ENCODE data around the gene TECTB. TPM values are rescaled to one million over a fixed set of nuclear protein-coding genes. Genes with fewer than 3 reads are reported as not detected.

Gene TECTB
- total and polyA plus RNA-seq, 9 of the 15 experiments (the other 6 are each of a cell fraction or from before 2014, with no cell fraction given), result not detected

GRCh38 chr10:112299456-112299855, 16.3 kb downstream of the TECTB start (continued):
- no peak for TF ChIP-seq ARID3B (CRISPR knock-in tag; IDR thresholded peaks at IDR 0.05; ENCODE audit: borderline replicate concordance)
- TF ChIP-seq ETV6 (IDR thresholded peaks at IDR 0.05; ENCODE audit: borderline replicate concordance in 1 of 2, low read depth in 2 of 2, low read length in 1 of 2), result no peak
- no peak for TF ChIP-seq ETV6 (CRISPR knock-in tag; IDR thresholded peaks at IDR 0.05; ENCODE audit: borderline replicate concordance)
- no peak for TF ChIP-seq FOXP4 (CRISPR knock-in tag; IDR thresholded peaks at IDR 0.05; ENCODE audit: borderline replicate concordance)
- TF ChIP-seq KAT8 (IDR thresholded peaks at IDR 0.05; ENCODE audit: low read depth), result no peak

- no peak overlapping the region for H3K4me2 ChIP-seq (ENCODE audit: insufficient read depth, low read length)
- no peaks in the 10 kb centered on the region for H3K79me2 ChIP-seq (ENCODE audit: control insufficient read depth, insufficient read depth, low read length)
- POLR2A ChIA-PET, result no interaction called here
- ATAC-seq (no peak), FAIRE-seq (no peak), DNase-seq (ENCODE audit: extremely low read depth in 1 of 4, low spot score in 3 of 4) (no peak)
- CTCF ChIA-PET (ENCODE audit: low intra/inter-chr PET ratio), result no interaction called here
- H2AFZ ChIP-seq (ENCODE audit: low read depth, low read length), result no peak overlapping the region
- no peak overlapping the region for H3K27ac ChIP-seq (ENCODE audit: extremely low read depth, low read depth, low read length)
- TF ChIP-seq TCF3 (CRISPR knock-in tag; IDR thresholded peaks at IDR 0.05) (no peak), MAX (CRISPR knock-in tag; IDR thresholded peaks at IDR 0.05) (no peak)
- WGBS (ENCODE audit: insufficient coverage, low coverage, missing lambda C conversion rate), result 13% methylated on average over 1 of the region's 3 CpGs
- no peaks in the 10 kb centered on the region for H4K20me1 ChIP-seq (replicated peaks; ENCODE audit: control insufficient read depth, insufficient read depth, low read length)
- in situ Hi-C loops (cut with MboI), result no loop called here
- intact Hi-C loops (cut with micrococcal nuclease), result no loop called here
- no peaks in the 10 kb centered on the region; a peak in 1 of 5 replicates for H3K4me1 ChIP-seq (replicated peaks in 1 of 2; ENCODE audit: control insufficient read depth in 2 of 2, insufficient read depth in 2 of 2, low read length in 2 of 2)
- H3K9ac ChIP-seq (ENCODE audit: insufficient read depth in 1 of 2, low read depth in 2 of 2, low read length in 2 of 2), result no peak overlapping the region
- H3K36me3 ChIP-seq (ENCODE audit: control insufficient read depth, insufficient read depth, low read length), result no peaks in the 10 kb centered on the region
- peaks cover 4 to 11% of the 10 kb centered on the region in 2 experiments; a peak in 3 of 5 replicates for H3K27me3 ChIP-seq (ENCODE audit: control insufficient read depth in 2 of 2, insufficient read depth in 2 of 2, low read length in 2 of 2)
- no TSS peak for BruUV-seq (replicated peaks)
- no peak overlapping the region for H3K4me3 ChIP-seq
- no peaks in the 10 kb centered on the region for H3K9me1 ChIP-seq (ENCODE audit: control insufficient read depth, insufficient read depth, low read length)
- H3K9me3 ChIP-seq (replicated peaks; ENCODE audit: control insufficient read depth, insufficient read depth, low read depth, low read length), result no peaks in the 10 kb centered on the region
Observed at GRCh38 chr10:112302335-112302734, 19.1 kb downstream of the TECTB start.
